LNCAP (cell line): ENCODE results near the gene TUBB4A.

Source experiments
- CTCF ChIP-seq: fragments of 450-650 bp; IDR thresholded peaks from 2 replicates; pipeline ENCODE4 v1.5.1; 2017; ENCODE audit warnings: mild to moderate bottlenecking

The TUBB4A gene

GRCh38 chr19:6501740-6502648 lies at the start of gene TUBB4A:
Gene TUBB4A, minus strand, starts transcription at chr19:6502309. Its CDS starts 97 bp downstream, at chr19:6502212.
- no peak for TF ChIP-seq CTCF

GRCh38 chr19:6551091-6551490 lies 49.0 kb upstream of the TUBB4A start:
- TF ChIP-seq CTCF, result no peak

GRCh38 chr19:6543866-6544347 lies 41.8 kb upstream of the TUBB4A start:
- TF ChIP-seq CTCF, result no peak

GRCh38 chr19:6540918-6541689 lies 39.0 kb upstream of the TUBB4A start:
- TF ChIP-seq CTCF, result no peak

- TF ChIP-seq CTCF, result no peak
Observed at GRCh38 chr19:6539514-6539913, 37.4 kb upstream of the TUBB4A start.

GRCh38 chr19:6535558-6536137 lies 33.5 kb upstream of the TUBB4A start:
- no peak for TF ChIP-seq CTCF

- no peak for TF ChIP-seq CTCF
Observed at GRCh38 chr19:6534451-6535093, 32.5 kb upstream of the TUBB4A start.
